ENCODE measurements around the gene KIAA1549. TPM values are rescaled to one million over a fixed set of nuclear protein-coding genes. Genes with fewer than 3 reads are reported as not detected.

Gene KIAA1549
- polyA plus RNA-seq, 4 donors, result 10.7 to 17.5 (median 12.8) TPM

GRCh38 chr7:138887085-138887710, 94.0 kb downstream of the KIAA1549 start:
- DNase-seq (ENCODE audit: low read depth in 4 of 4, low spot score in 2 of 4), result no peak

GRCh38 chr7:138886501-138886917, 94.7 kb downstream of the KIAA1549 start:
- peak in 3 of 4 donors; percentile 34 to 63 (median 43) for DNase-seq (ENCODE audit: low read depth in 4 of 4, low spot score in 2 of 4)

GRCh38 chr7:138885383-138886147, 95.6 kb downstream of the KIAA1549 start:
- no peak for DNase-seq (ENCODE audit: low read depth in 4 of 4, low spot score in 2 of 4)

GRCh38 chr7:138882249-138882648, 98.9 kb downstream of the KIAA1549 start:
- DNase-seq (ENCODE audit: low read depth in 4 of 4, low spot score in 2 of 4), result no peak

- DNase-seq (ENCODE audit: low read depth in 4 of 4, low spot score in 2 of 4), result no peak
These were observed 99.5 kb downstream of the KIAA1549 start for GRCh38 chr7:138881579-138882188.

GRCh38 chr7:138880881-138881578, 100.2 kb downstream of the KIAA1549 start:
- no peak for DNase-seq (ENCODE audit: low read depth in 4 of 4, low spot score in 2 of 4)

GRCh38 chr7:138879356-138879755, 101.8 kb downstream of the KIAA1549 start:
- no peak for DNase-seq (ENCODE audit: low read depth in 4 of 4, low spot score in 2 of 4)

- DNase-seq (ENCODE audit: low read depth in 4 of 4, low spot score in 2 of 4), result no peak
These were observed 102.3 kb downstream of the KIAA1549 start for GRCh38 chr7:138878856-138879255.

GRCh38 chr7:138878051-138878450, 103.1 kb downstream of the KIAA1549 start:
- no peak for DNase-seq (ENCODE audit: low read depth in 4 of 4, low spot score in 2 of 4)

GRCh38 chr7:138876326-138876725, 104.9 kb downstream of the KIAA1549 start:
- no peak for DNase-seq (ENCODE audit: low read depth in 4 of 4, low spot score in 2 of 4)

GRCh38 chr7:138875794-138876193, 105.4 kb downstream of the KIAA1549 start:
- no peak for DNase-seq (ENCODE audit: low read depth in 4 of 4, low spot score in 2 of 4)

- DNase-seq (ENCODE audit: low read depth in 4 of 4, low spot score in 2 of 4), result no peak
These were observed 107.8 kb downstream of the KIAA1549 start for GRCh38 chr7:138873220-138873892.

GRCh38 chr7:138872576-138872975, 108.6 kb downstream of the KIAA1549 start:
- no peak for DNase-seq (ENCODE audit: low read depth in 4 of 4, low spot score in 2 of 4)

GRCh38 chr7:138871814-138872090, 109.4 kb downstream of the KIAA1549 start:
- DNase-seq (ENCODE audit: low read depth in 4 of 4, low spot score in 2 of 4), result no peak

- DNase-seq (ENCODE audit: low read depth in 4 of 4, low spot score in 2 of 4), result no peak
These were observed 110.0 kb downstream of the KIAA1549 start for GRCh38 chr7:138871065-138871813.

GRCh38 chr7:138869353-138869752, 111.8 kb downstream of the KIAA1549 start:
- DNase-seq (ENCODE audit: low read depth in 4 of 4, low spot score in 2 of 4), result no peak

GRCh38 chr7:138868711-138869110, 112.5 kb downstream of the KIAA1549 start:
- no peak for DNase-seq (ENCODE audit: low read depth in 4 of 4, low spot score in 2 of 4)

GRCh38 chr7:138867744-138868143, 113.4 kb downstream of the KIAA1549 start:
- no peak for DNase-seq (ENCODE audit: low read depth in 4 of 4, low spot score in 2 of 4)

- DNase-seq (ENCODE audit: low read depth in 4 of 4, low spot score in 2 of 4), result no peak
These were observed 114.8 kb downstream of the KIAA1549 start for GRCh38 chr7:138866353-138866752.

- DNase-seq (ENCODE audit: low read depth in 4 of 4, low spot score in 2 of 4), result no peak
These were observed 115.3 kb downstream of the KIAA1549 start for GRCh38 chr7:138865843-138866242.

Data from left renal cortex interstitium (tissue), 4 donors.